AG04450 (cell line): ENCODE measurements around the gene CBY1. TPM values are rescaled to one million over a fixed set of nuclear protein-coding genes. Genes with fewer than 3 reads are reported as not detected.

Source experiments
- CTCF ChIA-PET: fragments of 300-600, 350-600 bp; formaldehyde crosslinking; extraction: SDS; loops from one replicate; lab custom pipeline; 2022; ENCODE audit warnings: antibody characterized with exemption, inconsistent platforms; lab: Charles Lee
- POLR2A ChIA-PET: fragments of 350-600 bp; formaldehyde crosslinking; extraction: SDS; loops from one replicate; lab custom pipeline; 2021; ENCODE audit warnings: antibody characterized with exemption, inconsistent platforms; lab: Yijun Ruan, JAX
- DNase-seq: peaks from one replicate; pipeline ENCODE4 v3.0.0-alpha.2; 2011; ENCODE audit warnings: low read depth, low spot score
- H3K27ac ChIP-seq: one replicate; pipeline ENCODE4 v1.5.1; 2012; ENCODE audit warnings: low read depth, low read length, control low read depth
- H3K27me3 ChIP-seq: one replicate; pipeline ENCODE4 v1.6.0; 2012; ENCODE audit warnings: low read length; ENCODE audit not compliant: control insufficient read depth, insufficient read depth
- H3K4me3 ChIP-seq: 2 replicates; pipeline ENCODE4 v1.5.1; 2011; ENCODE audit warnings: mild to moderate bottlenecking, low read depth, low read length, control low read depth
- H3K9me3 ChIP-seq: 2 replicates; pipeline ENCODE4 v1.5.1; 2012; ENCODE audit warnings: low read length; ENCODE audit not compliant: control insufficient read depth, insufficient read depth
- CTCF ChIP-seq: IDR thresholded peaks from 2 replicates; pipeline ENCODE4 v1.5.1; 2011; ENCODE audit warnings: low read depth, low read length, control low read depth, inconsistent platforms
- polyA plus RNA-seq: library from polyadenylated mRNA; depleted of rRNA; stranded (reverse); fragments of >200 nt; gene quantifications from 2 replicates; pipeline ENCODE4 v1.2.3, GENCODE V29; 2011

CBY1 gene
- polyA plus RNA-seq, 1 experiment, result 43.0 TPM

- Histone ChIP-seq H3K4me3 (peak overlapping the region; percentile 8; the same call in 1 of the 2 replicates), H3K9me3 (peaks cover 3% of the 10 kb centered on the region; the same call in 1 of the 2 replicates), H3K27me3 (no peaks in the 10 kb centered on the region), H3K27ac (no peak overlapping the region)
- TF ChIP-seq CTCF, result no peak
- CTCF ChIA-PET, result interaction anchor here (1.3 to 2.2 kb wide), 2 partner anchors 9 to 17 kb away, joined by 4 to 6 read pairs; no protein-coding TSS in a partner anchor
- POLR2A ChIA-PET, result interaction anchor here (0.6 kb wide), 1 partner anchor 11 kb away, joined by 3 read pairs; no protein-coding TSS in a partner anchor
- DNase-seq, result no peak
These were observed 51.5 kb downstream of the CBY1 start for GRCh38 chr22:38707984-38708383.

- Histone ChIP-seq H3K27ac (no peak overlapping the region), H3K27me3 (no peaks in the 10 kb centered on the region), H3K9me3 (peaks cover 3% of the 10 kb centered on the region; the same call in 1 of the 2 replicates), H3K4me3 (no peak overlapping the region)
- TF ChIP-seq CTCF, result no peak
- ChIA-PET POLR2A (no interaction called here), CTCF (interaction anchor here (1.2 to 1.3 kb wide), 2 partner anchors 15 to 16 kb away, joined by 4 to 6 read pairs; no protein-coding TSS in a partner anchor)
- no peak for DNase-seq
These were observed 52.9 kb downstream of the CBY1 start for GRCh38 chr22:38709306-38709705.

DNA sequence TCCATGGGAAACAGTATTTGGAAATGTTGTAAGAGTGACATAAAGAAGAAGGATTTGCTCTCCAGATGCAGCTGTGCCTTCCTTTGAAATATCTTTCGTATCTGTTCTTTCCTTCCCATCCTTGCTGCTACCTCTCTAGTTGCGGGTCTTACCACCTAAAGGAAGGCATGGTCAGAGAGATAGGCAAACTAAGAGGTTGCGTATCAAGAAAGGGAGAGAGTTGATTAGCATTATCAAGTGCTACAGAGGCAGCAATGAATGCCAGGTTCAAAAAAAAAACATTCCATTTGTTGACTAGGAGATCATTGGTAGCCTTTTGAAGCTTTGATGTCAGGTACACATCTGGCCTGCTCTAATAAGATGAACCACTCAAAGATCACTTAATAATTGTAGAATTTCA is 53.9 kb downstream of the CBY1 start:
- H3K27ac ChIP-seq, result no peak overlapping the region
- POLR2A ChIA-PET, result no interaction called here
- no peaks in the 10 kb centered on the region for H3K27me3 ChIP-seq
- CTCF ChIA-PET, result interaction anchor here (1.2 kb wide), 1 partner anchor 14 kb away, joined by 6 read pairs; no protein-coding TSS in a partner anchor
- no peak for DNase-seq
- H3K9me3 ChIP-seq, result peaks cover 3% of the 10 kb centered on the region; the same call in 1 of the 2 replicates
- H3K4me3 ChIP-seq, result no peak overlapping the region
- no peak for TF ChIP-seq CTCF

DNA sequence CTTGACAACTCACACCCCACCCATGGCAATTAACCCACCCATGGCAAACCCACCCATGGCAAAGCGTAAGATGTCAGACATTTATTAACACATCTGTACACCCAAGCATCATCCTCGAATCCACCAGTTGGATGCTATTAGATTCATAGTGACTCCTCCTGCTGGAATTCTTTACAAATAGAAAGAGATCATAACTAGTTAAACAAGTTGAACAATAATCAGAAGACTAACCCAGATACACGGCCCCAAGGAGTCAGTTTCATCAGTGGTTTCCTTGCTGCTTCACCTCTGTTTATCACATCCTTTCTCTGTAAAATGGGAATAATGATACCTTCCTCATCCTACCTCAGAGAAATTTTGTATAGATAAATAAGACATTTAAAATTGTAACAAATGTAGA is 54.4 kb downstream of the CBY1 start:
- Histone ChIP-seq H3K4me3 (no peak overlapping the region), H3K27me3 (no peaks in the 10 kb centered on the region), H3K9me3 (peaks cover 3% of the 10 kb centered on the region; the same call in 1 of the 2 replicates), H3K27ac (no peak overlapping the region)
- CTCF ChIA-PET, result no interaction called here
- POLR2A ChIA-PET, result no interaction called here
- TF ChIP-seq CTCF, result no peak
- DNase-seq, result no peak

- H3K4me3 ChIP-seq, result no peak overlapping the region
- no peak for TF ChIP-seq CTCF
- POLR2A ChIA-PET, result no interaction called here
- no peak overlapping the region for H3K27ac ChIP-seq
- no peaks in the 10 kb centered on the region for H3K27me3 ChIP-seq
- no peaks in the 10 kb centered on the region for H3K9me3 ChIP-seq
- CTCF ChIA-PET, result interaction anchor here (0.6 kb wide), 1 partner anchor 13 kb away, joined by 3 read pairs; no protein-coding TSS in a partner anchor
- no peak for DNase-seq
These were observed 56.2 kb downstream of the CBY1 start for GRCh38 chr22:38712486-38713207.
